MCF 10A (cell line): ENCODE data around the gene GRIFIN. TPM values are rescaled to one million over a fixed set of nuclear protein-coding genes. Genes with fewer than 3 reads are reported as not detected.

Experiments used
- BruUV-seq: library from RNA; stranded (reverse); fragments of 400-500 nt; replicated peaks from 2 replicates; lab custom pipeline; 2021; lab: Mats Ljungman, UMichigan
- CTCF ChIA-PET: fragments of 300-600 bp; sonication (Branson Sonifier 250); formaldehyde crosslinking; extraction: SDS; loops from one replicate; lab custom pipeline; 2021; ENCODE audit warnings: antibody characterized with exemption, inconsistent platforms; lab: Yijun Ruan, JAX
- POLR2A ChIA-PET: fragments of 300-600, 350-650 bp; sonication (Branson Sonifier 250); formaldehyde crosslinking; extraction: SDS; loops from one replicate; lab custom pipeline; 2020; ENCODE audit warnings: antibody characterized with exemption, inconsistent platforms; lab: Yijun Ruan, JAX
- DNase-seq: peaks from one replicate; pipeline ENCODE4 v3.0.0-alpha.2; 2018; ENCODE audit not compliant: unreplicated experiment
- H3K27ac Mint-ChIP-seq: one replicate; pipeline ENCODE4 v1.8.0; 2022; ENCODE audit warnings: mild to moderate bottlenecking, low read depth, mixed read lengths; ENCODE audit not compliant: unreplicated experiment
- H3K27me3 Mint-ChIP-seq: one replicate; pipeline ENCODE4 v1.8.0; 2022; ENCODE audit warnings: mixed read lengths; ENCODE audit not compliant: insufficient read depth, unreplicated experiment
- H3K36me3 Mint-ChIP-seq: one replicate; pipeline ENCODE4 v1.8.0; 2022; ENCODE audit warnings: mild to moderate bottlenecking, moderate library complexity, mixed read lengths; ENCODE audit not compliant: insufficient read depth, unreplicated experiment
- H3K4me1 Mint-ChIP-seq: one replicate; pipeline ENCODE4 v1.8.0; 2022; ENCODE audit warnings: mixed read lengths; ENCODE audit not compliant: insufficient read depth, unreplicated experiment
- H3K4me3 Mint-ChIP-seq: one replicate; pipeline ENCODE4 v1.8.0; 2022; ENCODE audit warnings: mild to moderate bottlenecking, moderate library complexity, mixed read lengths; ENCODE audit not compliant: unreplicated experiment
- H3K9me3 Mint-ChIP-seq: one replicate; pipeline ENCODE4 v1.8.0; 2022; ENCODE audit warnings: mixed read lengths; ENCODE audit not compliant: unreplicated experiment
- intact Hi-C: fragments of 100-400 bp; cut with micrococcal nuclease; formaldehyde crosslinking; loops from 2 replicates; pipeline ENCODE4 v1.14.1; 2022
- total RNA-seq: library from RNA; stranded (reverse); gene quantifications from 2 replicates; pipeline ENCODE4 v1.2.3, GENCODE V29; 2022
- TF ChIP-seq, protein P1 (sequence below): fragments of 200-600 bp; IDR thresholded peaks from one replicate; pipeline ENCODE4 v1.8.0; 2022; ENCODE audit warnings: antibody characterized with exemption, mild to moderate bottlenecking; ENCODE audit not compliant: unreplicated experiment

GRIFIN gene
- total RNA-seq, 1 experiment from 2014 or later: not detected

DNA sequence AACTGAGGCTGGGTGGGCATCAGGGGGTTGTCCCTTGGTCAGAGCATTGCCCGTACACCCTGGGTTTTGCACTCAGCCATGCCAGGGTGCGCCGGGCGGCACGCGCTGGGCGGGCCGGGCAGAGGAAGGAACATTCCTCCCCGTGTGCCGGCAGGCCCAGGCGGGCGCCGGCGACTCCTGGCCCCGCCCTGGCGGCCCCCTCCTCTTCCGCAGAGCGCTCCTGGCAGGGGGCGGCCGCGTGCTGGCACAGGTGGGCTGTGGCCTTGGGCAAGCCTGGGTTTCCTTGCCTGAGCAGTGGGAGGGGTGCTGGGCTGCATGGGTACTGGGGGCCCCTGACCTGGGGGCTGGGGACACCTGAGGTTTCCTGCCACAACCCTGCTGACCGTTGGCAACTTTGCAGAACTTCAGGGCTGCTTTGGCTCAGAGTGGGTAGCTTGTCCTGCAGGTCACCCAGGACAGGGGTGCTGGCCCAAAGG is 47.3 kb upstream of the GRIFIN start:
- peaks cover 27% of the 10 kb centered on the region for H3K4me1 Mint-ChIP-seq
- peak; percentile 65 for DNase-seq
- H3K27ac Mint-ChIP-seq: peak overlapping the region; percentile 82

DNA sequence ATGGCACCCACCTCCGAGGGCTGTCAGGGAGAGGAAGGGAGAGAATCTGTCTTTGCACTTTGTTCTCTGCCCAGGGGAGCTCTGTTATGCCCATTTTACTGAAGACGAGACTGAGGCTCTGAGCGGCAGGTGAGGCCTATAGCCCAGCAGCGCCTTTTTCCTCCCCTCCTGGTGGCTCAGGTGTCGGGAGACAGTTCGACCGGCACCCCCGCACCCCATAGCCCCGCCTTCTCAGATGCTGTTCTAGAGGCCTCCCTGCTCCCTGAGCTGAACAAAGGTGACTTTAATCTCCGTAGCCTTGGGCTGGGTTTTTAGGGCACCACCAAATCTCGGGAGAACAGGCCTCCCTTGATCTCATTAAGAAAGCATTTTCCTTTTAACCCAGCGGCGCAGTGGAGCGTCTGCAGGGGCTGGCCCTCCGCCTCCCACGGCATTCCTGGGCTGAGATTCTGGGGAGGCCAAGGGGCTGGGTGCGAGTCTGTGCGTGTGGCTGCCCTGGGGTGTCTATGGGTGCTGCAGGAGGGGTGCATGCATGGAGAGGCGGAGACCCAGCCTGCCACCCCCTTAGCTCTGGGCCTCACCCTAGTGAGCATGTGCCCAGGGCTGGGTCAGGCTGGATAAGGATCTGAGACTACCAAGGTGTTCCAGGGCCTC is 46.7 kb upstream of the GRIFIN start:
- Mint-ChIP-seq H3K27ac (peak overlapping the region; percentile 82), H3K36me3 (peaks cover 5% of the 10 kb centered on the region), H3K9me3 (no peaks in the 10 kb centered on the region), H3K4me1 (peaks cover 21% of the 10 kb centered on the region), H3K4me3 (peak overlapping the region; percentile 70), H3K27me3 (no peaks in the 10 kb centered on the region)
- ChIA-PET CTCF (interaction anchor here (0.6 to 0.9 kb wide), 2 partner anchors 41 to 970 kb away, joined by 3 read pairs; no protein-coding TSS in a partner anchor), POLR2A (interaction anchor here (0.6 to 2.6 kb wide), 12 partner anchors 17 to 967 kb away, joined by 3 to 15 read pairs (median 3); partner anchors contain the start of genes BRAT1, IQCE and TMEM184A)
- intact Hi-C loops: loop anchor here (5.0 kb wide), 1 partner anchor 34 kb away; the partner anchor contains the start of genes BRAT1 and IQCE
- TF ChIP-seq, protein P1, sequence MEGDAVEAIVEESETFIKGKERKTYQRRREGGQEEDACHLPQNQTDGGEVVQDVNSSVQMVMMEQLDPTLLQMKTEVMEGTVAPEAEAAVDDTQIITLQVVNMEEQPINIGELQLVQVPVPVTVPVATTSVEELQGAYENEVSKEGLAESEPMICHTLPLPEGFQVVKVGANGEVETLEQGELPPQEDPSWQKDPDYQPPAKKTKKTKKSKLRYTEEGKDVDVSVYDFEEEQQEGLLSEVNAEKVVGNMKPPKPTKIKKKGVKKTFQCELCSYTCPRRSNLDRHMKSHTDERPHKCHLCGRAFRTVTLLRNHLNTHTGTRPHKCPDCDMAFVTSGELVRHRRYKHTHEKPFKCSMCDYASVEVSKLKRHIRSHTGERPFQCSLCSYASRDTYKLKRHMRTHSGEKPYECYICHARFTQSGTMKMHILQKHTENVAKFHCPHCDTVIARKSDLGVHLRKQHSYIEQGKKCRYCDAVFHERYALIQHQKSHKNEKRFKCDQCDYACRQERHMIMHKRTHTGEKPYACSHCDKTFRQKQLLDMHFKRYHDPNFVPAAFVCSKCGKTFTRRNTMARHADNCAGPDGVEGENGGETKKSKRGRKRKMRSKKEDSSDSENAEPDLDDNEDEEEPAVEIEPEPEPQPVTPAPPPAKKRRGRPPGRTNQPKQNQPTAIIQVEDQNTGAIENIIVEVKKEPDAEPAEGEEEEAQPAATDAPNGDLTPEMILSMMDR: no peak
- BruUV-seq: no TSS peak
- DNase-seq: peak; percentile 84

More for the DNA sequence above, 47.3 kb upstream of the GRIFIN start:
- ChIA-PET POLR2A (interaction anchor here (0.6 to 2.6 kb wide), 8 partner anchors 17 to 234 kb away, joined by 3 to 15 read pairs (median 4); partner anchors contain the start of genes BRAT1 and IQCE), CTCF (interaction anchor here (0.9 kb wide), 1 partner anchor 36 kb away, joined by 3 read pairs; no protein-coding TSS in a partner anchor)
- peaks cover 5% of the 10 kb centered on the region for H3K36me3 Mint-ChIP-seq
- intact Hi-C loops: loop anchor here (5.0 kb wide), 1 partner anchor 34 kb away; the partner anchor contains the start of genes BRAT1 and IQCE
- peak overlapping the region; percentile 70 for H3K4me3 Mint-ChIP-seq
- TF ChIP-seq, protein P1: no peak
- no TSS peak for BruUV-seq
- no peaks in the 10 kb centered on the region for H3K9me3 Mint-ChIP-seq
- no peaks in the 10 kb centered on the region for H3K27me3 Mint-ChIP-seq

DNA sequence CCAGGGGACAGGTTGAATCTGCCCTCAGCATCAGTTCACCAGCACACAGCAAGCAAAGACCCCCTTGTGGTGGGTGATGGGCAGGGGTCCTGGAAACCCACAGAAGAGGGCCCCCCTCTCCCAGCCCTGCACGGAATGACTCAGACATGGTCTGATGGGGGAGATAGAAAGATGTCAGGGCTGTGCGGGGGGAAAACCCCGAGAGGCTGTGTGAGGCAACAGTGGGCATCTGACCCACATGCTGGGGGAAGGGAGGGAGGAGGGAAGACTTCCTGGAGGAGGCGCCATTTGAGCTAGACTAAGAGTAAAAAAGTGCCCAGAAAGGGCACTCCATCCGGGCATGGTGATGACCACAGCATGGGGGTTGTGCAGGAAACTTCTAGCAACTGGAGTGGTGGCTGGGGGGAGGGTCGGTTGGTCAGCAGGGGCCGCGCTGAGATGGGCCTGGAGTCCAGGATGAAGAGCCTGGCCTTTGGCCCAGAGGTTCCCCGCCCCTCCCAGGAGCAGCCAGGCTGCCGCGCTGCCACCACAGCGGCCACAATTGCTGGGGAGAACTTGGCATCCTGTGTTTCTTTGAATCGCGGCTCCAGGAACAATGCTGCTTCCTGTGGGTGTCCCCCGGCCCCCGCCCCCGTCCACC is 45.9 kb upstream of the GRIFIN start:
- ChIA-PET CTCF (interaction anchor here (0.9 kb wide), 1 partner anchor 42 kb away, joined by 3 read pairs; no protein-coding TSS in a partner anchor), POLR2A (interaction anchor here (0.7 to 2.6 kb wide), 8 partner anchors 32 to 966 kb away, joined by 3 to 15 read pairs (median 3); partner anchors contain the start of genes IQCE and TMEM184A)
- Mint-ChIP-seq H3K4me1 (peaks cover 16% of the 10 kb centered on the region), H3K36me3 (peaks cover 2% of the 10 kb centered on the region), H3K4me3 (peak overlapping the region; percentile 70), H3K9me3 (no peaks in the 10 kb centered on the region), H3K27me3 (no peaks in the 10 kb centered on the region), H3K27ac (no peak overlapping the region)
- no TSS peak for BruUV-seq
- TF ChIP-seq, protein P1: no peak
- intact Hi-C loops: loop anchor here (5.0 kb wide), 1 partner anchor 35 kb away; the partner anchor contains the start of genes BRAT1 and IQCE
- peak; percentile 55 for DNase-seq
